K562 (cell line): ENCODE results near the gene RBFOX2. TPM values are rescaled to one million over a fixed set of nuclear protein-coding genes. Genes with fewer than 3 reads are reported as not detected.

Experiments
- FOSL1 ChIP-seq: fragments of 200-800 bp; sonication (Bioruptor generic); conservative IDR thresholded peaks from 2 replicates; pipeline ENCODE4 v1.6.1; 2016; ENCODE audit warnings: missing genetic modification characterization, missing compliant biosample characterization
- FOXK1 ChIP-seq: sonication (generic); formaldehyde crosslinking; IDR thresholded peaks from 2 replicates; pipeline ENCODE4 v1.8.0; 2022; ENCODE audit warnings: missing genetic modification reagents, mild to moderate bottlenecking, borderline replicate concordance
- HDAC8 ChIP-seq: fragments of 450-650 bp; IDR thresholded peaks from 2 replicates; pipeline ENCODE4 v1.6.1; 2016; ENCODE audit warnings: mild to moderate bottlenecking, missing genetic modification characterization, moderate library complexity, missing compliant biosample characterization
- KHSRP ChIP-seq: fragments of 450-650 bp; IDR thresholded peaks from 2 replicates; pipeline ENCODE4 v1.6.1; 2017
- L3MBTL2 ChIP-seq: fragments of 450-650 bp; IDR thresholded peaks from 2 replicates; pipeline ENCODE4 v1.6.1; 2016; ENCODE audit warnings: mild to moderate bottlenecking, moderate library complexity
- MAFG ChIP-seq: fragments of 450-650 bp; conservative IDR thresholded peaks from 2 replicates; pipeline ENCODE4 v1.6.1; 2016; ENCODE audit warnings: missing genetic modification characterization, missing compliant biosample characterization
- MCM2 ChIP-seq: fragments of 450-650 bp; IDR thresholded peaks from 2 replicates; pipeline ENCODE4 v1.6.1; 2017; ENCODE audit warnings: low read depth, mild to moderate bottlenecking
- PHB2 ChIP-seq: fragments of 450-650 bp; IDR thresholded peaks from 2 replicates; pipeline ENCODE4 v1.6.1; 2017; ENCODE audit warnings: low read depth
- POLR2G ChIP-seq: fragments of 200-400 bp; formaldehyde crosslinking; IDR thresholded peaks from 2 replicates; pipeline ENCODE4 v1.6.1; 2017; ENCODE audit warnings: low read depth, mild to moderate bottlenecking, antibody characterized with exemption, low read length, moderate library complexity
- RCOR1 ChIP-seq, 2 experiments: IDR thresholded peaks; 2 replicates each; pipeline ENCODE4 v1.6.1; 2012; ENCODE audit warnings: low read depth in 2 of 2, low read length in 2 of 2, borderline replicate concordance in 1 of 2, improper control_type of control experiment in 1 of 2
- SMARCC2 ChIP-seq: fragments of 450-650 bp; IDR thresholded peaks from 2 replicates; pipeline ENCODE4 v1.6.1; 2017; ENCODE audit warnings: antibody characterized with exemption, moderate library complexity, mild to moderate bottlenecking, low read depth
- TOE1 ChIP-seq, 2 experiments: fragments of 450-650 bp in 1 of 2; sonication (generic) in 1 of 2; formaldehyde crosslinking in 1 of 2; IDR thresholded peaks; 2 replicates each; pipeline versions ENCODE4 v1.7.1 to v1.8.0; 2016 to 2022; ENCODE audit warnings: borderline replicate concordance in 2 of 2, mild to moderate bottlenecking in 2 of 2, antibody characterized with exemption in 1 of 2, inconsistent platforms in 1 of 2, low read depth in 1 of 2, missing genetic modification reagents in 1 of 2, moderate library complexity in 1 of 2
- ZBTB7A ChIP-seq: IDR thresholded peaks from 2 replicates; pipeline ENCODE4 v1.6.1; 2011; ENCODE audit warnings: low read depth, mild to moderate bottlenecking, low read length, moderate library complexity, borderline replicate concordance; ENCODE audit not compliant: control insufficient read depth
- ZNF184 ChIP-seq: sonication (generic); formaldehyde crosslinking; IDR thresholded peaks from 2 replicates; pipeline ENCODE4 v1.5.0; 2020; ENCODE audit warnings: missing genetic modification reagents
- ZZZ3 ChIP-seq: fragments of 450-650 bp; IDR thresholded peaks from 2 replicates; pipeline ENCODE4 v1.6.1; 2016; ENCODE audit warnings: antibody characterized with exemption, mild to moderate bottlenecking, moderate library complexity
- polyA plus RNA-seq, 8 experiments: library from polyadenylated mRNA; depleted of rRNA in 4 of 8; stranded (reverse) in 5 of 8; unstranded in 3 of 8; fragments of >200 nt; fragmentation: Nextera tagmentation in 2 of 8; fragmentation: Illumina TruSeq in 1 of 8; extraction: Ambion mirVana in 2 of 8; extraction: Trizol in 1 of 8; gene quantifications; 2 replicates each; pipeline versions ENCODE4 v1.2.1 to v1.2.3, GENCODE V29; 2011 to 2014; ENCODE audit warnings: inconsistent platforms in 1 of 8, missing spikeins in 1 of 8
- total RNA-seq, 7 experiments: library from RNA; depleted of rRNA in 6 of 7; stranded (reverse); fragments of >200 nt in 6 of 7; fragmentation: Illumina TruSeq in 2 of 7; extraction: Trizol in 2 of 7; gene quantifications; 2 replicates each; pipeline versions ENCODE4 v1.2.1 to v1.2.3, GENCODE V29; 2011 to 2021; ENCODE audit warnings: low replicate concordance in 1 of 7
- TF ChIP-seq, protein P1 (sequence below): fragments of 250-450 bp; sonication (Bioruptor Pico); IDR thresholded peaks from 2 replicates; pipeline ENCODE4 v1.8.0; 2021; ENCODE audit warnings: borderline replicate concordance, mild to moderate bottlenecking, moderate library complexity; ENCODE audit not compliant: poor library complexity, severe bottlenecking
- TF ChIP-seq, protein P2 (sequence below), 3 experiments: IDR thresholded peaks in 2 of 3; conservative IDR thresholded peaks in 1 of 3; 2 replicates each; pipeline ENCODE4 v1.5.1; 2011 to 2012; ENCODE audit warnings: low read length in 3 of 3, mild to moderate bottlenecking in 3 of 3, control low read depth in 2 of 3, improper control_type of control experiment in 1 of 3, inconsistent platforms in 1 of 3, low read depth in 1 of 3, mixed read lengths in 1 of 3, moderate library complexity in 1 of 3; ENCODE audit not compliant: insufficient read depth in 2 of 3
- TF ChIP-seq, protein P3 (sequence below): sonication (generic); formaldehyde crosslinking; IDR thresholded peaks from 2 replicates; pipeline ENCODE4 v1.8.0; 2022; ENCODE audit warnings: missing genetic modification reagents, mild to moderate bottlenecking, borderline replicate concordance
- TF ChIP-seq, protein P4 (sequence below): fragments of 250-450 bp; sonication (Bioruptor Pico); IDR thresholded peaks from 2 replicates; pipeline ENCODE4 v1.8.0; 2021; ENCODE audit warnings: mild to moderate bottlenecking, moderate library complexity
- TF ChIP-seq, protein P5 (sequence below): fragments of 450-650 bp; formaldehyde crosslinking; IDR thresholded peaks from 2 replicates; pipeline ENCODE4 v1.4.0; 2020; ENCODE audit warnings: mild to moderate bottlenecking, mixed read lengths

RBFOX2 gene
- total and polyA plus RNA-seq, 9 of the 15 experiments (the other 6 are each of a cell fraction or from before 2014, with no cell fraction given): 5.8 to 24.8 (median 14.2) TPM

DNA sequence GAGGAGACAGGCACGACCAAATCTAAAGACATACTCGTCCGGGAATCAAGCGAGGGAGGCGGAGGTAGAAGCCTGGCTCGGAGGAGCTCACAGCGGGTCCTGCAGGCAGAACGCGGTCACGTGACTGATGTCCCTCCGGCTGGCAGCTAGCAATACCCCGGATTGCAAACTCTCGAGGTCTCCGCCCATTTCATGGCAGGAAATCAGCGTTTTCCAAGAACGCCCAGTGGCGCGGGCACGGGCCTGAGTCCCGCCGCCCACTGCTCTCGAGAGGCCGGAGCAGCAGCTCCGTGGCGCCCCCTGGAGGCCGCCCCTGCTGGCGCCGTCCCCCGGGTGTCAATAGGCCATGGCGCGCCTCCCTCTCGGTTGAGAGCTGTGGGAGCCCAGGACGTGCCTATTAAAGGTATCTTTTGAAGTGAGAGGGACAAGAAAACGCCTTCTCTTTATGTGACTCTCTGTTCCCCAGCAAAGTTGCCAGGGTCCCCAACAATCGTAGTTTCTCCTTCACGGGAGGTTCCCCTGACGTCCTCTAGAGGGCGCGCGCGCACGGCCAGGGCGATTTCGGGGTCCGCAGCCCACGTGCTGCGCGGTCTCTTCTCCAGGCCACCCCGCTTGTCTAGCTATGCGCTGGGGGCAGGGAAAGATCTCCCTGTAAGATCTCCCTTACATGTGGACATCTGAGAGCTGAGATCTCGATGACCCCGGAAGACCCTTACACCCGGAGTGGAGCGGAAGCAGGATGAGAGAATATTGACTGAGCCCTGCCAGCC lies 37.3 kb upstream of the RBFOX2 start (continued):
- TF ChIP-seq SMARCC2 (0 out of 2 replicates have a peak, but pooled peaks have one; percentile 24), L3MBTL2 (peak; percentile 92), ZNF184 (no peak), MAFG (tag) (no peak), HDAC8 (tag) (0 out of 2 replicates have a peak, but pooled peaks have one; percentile 37), PHB2 (no peak), FOXK1 (no peak), POLR2G (peak; percentile 75), ZBTB7A (peak; percentile 88), MCM2 (no peak), KHSRP (no peak), TOE1 (IDR thresholded peaks at IDR 0.05; ENCODE audit: borderline replicate concordance) (peak; percentile 97), TOE1 (CRISPR knock-in tag; IDR thresholded peaks at IDR 0.05; ENCODE audit: borderline replicate concordance, low read depth) (no peak), ZZZ3 (no peak), FOSL1 (tag) (0 out of 2 replicates have a peak, but pooled peaks have one; percentile 25), RCOR1 (IDR thresholded peaks at IDR 0.05; ENCODE audit: borderline replicate concordance in 1 of 2, low read depth in 2 of 2, low read length in 2 of 2) (0 out of 4 replicates have a peak, but pooled peaks of 1 of the 2 experiments have one; percentile 34)
- TF ChIP-seq, protein P1, sequence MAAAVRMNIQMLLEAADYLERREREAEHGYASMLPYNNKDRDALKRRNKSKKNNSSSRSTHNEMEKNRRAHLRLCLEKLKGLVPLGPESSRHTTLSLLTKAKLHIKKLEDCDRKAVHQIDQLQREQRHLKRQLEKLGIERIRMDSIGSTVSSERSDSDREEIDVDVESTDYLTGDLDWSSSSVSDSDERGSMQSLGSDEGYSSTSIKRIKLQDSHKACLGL (CRISPR knock-in tag): no peak
- TF ChIP-seq, protein P2, sequence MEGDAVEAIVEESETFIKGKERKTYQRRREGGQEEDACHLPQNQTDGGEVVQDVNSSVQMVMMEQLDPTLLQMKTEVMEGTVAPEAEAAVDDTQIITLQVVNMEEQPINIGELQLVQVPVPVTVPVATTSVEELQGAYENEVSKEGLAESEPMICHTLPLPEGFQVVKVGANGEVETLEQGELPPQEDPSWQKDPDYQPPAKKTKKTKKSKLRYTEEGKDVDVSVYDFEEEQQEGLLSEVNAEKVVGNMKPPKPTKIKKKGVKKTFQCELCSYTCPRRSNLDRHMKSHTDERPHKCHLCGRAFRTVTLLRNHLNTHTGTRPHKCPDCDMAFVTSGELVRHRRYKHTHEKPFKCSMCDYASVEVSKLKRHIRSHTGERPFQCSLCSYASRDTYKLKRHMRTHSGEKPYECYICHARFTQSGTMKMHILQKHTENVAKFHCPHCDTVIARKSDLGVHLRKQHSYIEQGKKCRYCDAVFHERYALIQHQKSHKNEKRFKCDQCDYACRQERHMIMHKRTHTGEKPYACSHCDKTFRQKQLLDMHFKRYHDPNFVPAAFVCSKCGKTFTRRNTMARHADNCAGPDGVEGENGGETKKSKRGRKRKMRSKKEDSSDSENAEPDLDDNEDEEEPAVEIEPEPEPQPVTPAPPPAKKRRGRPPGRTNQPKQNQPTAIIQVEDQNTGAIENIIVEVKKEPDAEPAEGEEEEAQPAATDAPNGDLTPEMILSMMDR (IDR thresholded peaks at IDR 0.05 in 2 of 3, conservative IDR thresholded peaks at IDR 0.05 in 1 of 3; ENCODE audit: insufficient read depth in 2 of 3, low read depth in 1 of 3, low read length in 3 of 3): peak; percentile 77 to 99 (median 94)
- TF ChIP-seq, protein P3, sequence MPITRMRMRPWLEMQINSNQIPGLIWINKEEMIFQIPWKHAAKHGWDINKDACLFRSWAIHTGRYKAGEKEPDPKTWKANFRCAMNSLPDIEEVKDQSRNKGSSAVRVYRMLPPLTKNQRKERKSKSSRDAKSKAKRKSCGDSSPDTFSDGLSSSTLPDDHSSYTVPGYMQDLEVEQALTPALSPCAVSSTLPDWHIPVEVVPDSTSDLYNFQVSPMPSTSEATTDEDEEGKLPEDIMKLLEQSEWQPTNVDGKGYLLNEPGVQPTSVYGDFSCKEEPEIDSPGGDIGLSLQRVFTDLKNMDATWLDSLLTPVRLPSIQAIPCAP (CRISPR knock-in tag): no peak
- TF ChIP-seq, protein P4, sequence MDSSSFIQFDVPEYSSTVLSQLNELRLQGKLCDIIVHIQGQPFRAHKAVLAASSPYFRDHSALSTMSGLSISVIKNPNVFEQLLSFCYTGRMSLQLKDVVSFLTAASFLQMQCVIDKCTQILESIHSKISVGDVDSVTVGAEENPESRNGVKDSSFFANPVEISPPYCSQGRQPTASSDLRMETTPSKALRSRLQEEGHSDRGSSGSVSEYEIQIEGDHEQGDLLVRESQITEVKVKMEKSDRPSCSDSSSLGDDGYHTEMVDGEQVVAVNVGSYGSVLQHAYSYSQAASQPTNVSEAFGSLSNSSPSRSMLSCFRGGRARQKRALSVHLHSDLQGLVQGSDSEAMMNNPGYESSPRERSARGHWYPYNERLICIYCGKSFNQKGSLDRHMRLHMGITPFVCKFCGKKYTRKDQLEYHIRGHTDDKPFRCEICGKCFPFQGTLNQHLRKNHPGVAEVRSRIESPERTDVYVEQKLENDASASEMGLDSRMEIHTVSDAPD (CRISPR knock-in tag): no peak
- TF ChIP-seq, protein P5, sequence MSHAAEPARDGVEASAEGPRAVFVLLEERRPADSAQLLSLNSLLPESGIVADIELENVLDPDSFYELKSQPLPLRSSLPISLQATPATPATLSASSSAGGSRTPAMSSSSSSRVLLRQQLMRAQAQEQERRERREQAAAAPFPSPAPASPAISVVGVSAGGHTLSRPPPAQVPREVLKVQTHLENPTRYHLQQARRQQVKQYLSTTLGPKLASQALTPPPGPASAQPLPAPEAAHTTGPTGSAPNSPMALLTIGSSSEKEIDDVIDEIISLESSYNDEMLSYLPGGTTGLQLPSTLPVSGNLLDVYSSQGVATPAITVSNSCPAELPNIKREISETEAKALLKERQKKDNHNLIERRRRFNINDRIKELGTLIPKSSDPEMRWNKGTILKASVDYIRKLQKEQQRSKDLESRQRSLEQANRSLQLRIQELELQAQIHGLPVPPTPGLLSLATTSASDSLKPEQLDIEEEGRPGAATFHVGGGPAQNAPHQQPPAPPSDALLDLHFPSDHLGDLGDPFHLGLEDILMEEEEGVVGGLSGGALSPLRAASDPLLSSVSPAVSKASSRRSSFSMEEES: peak; percentile 98
